ENCODE measurements around the gene TEX14.

GRCh38 chr17:58669853-58670252 is 22.0 kb downstream of the TEX14 start:
- TF ChIP-seq CTCF (IDR thresholded peaks at IDR 0.05; ENCODE audit: insufficient read depth, low read length, poor library complexity, severe bottlenecking): no peak
- TF ChIP-seq EZH2phosphoT487 (conservative IDR thresholded peaks at IDR 0.05; ENCODE audit: low read length): no peak

Measured in SU-DHL-6 (cell line).